NCI-H2081 treated with DMSO at 0.1 percent for 48 hours (cell line): ENCODE data around the gene RPL11.
"Not testable (repeated sequence)": the region's sequence is repeated elsewhere in the genome, so short reads cannot be mapped to it uniquely, and the experiment has no call there.

Experiments
- DNase-seq: peaks from one replicate; lab custom pipeline; 2025; lab: John Stamatoyannopoulos, UW

RPL11 gene

DNA sequence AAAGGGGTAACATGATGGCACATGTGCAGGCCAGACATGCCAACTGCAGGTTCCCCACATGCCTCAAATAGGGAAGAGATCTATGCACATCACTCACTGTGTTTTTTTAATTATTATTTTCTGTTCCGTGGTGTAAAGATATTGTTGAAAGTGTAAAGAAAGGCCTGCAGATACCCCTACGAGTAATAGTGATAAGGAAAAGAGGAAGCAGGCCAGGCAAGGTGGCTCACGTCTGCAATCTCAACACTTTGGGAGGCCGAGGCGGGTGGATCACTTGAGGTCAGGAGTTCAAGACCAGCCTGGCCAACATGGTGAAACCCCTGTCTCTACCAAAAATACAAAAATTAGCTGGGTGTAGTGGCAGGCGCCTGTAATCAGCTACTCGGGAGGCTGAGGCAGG is 6.4 kb upstream of the RPL11 start:
- not testable (repeated sequence) for DNase-seq

DNA sequence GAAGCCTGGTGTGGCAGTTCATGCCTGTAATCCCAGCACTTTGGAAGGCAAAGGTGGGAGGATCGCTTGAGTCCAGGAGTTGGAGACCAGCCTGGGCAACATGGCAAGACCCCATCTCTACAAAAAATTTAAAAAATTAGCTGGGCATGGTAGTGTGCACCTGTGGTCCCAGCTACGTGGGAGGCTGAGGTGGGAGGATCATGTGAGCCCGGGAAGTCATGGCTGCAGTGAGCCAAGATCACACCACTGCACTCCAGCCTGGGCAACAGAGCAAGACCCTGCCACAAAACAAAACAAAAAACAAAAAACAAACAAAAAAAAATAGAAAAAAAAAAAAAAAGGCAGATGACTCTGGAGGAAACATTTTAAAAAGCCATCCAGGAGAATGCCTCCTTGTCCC is 3.9 kb upstream of the RPL11 start:
- not testable (repeated sequence) for DNase-seq

DNA sequence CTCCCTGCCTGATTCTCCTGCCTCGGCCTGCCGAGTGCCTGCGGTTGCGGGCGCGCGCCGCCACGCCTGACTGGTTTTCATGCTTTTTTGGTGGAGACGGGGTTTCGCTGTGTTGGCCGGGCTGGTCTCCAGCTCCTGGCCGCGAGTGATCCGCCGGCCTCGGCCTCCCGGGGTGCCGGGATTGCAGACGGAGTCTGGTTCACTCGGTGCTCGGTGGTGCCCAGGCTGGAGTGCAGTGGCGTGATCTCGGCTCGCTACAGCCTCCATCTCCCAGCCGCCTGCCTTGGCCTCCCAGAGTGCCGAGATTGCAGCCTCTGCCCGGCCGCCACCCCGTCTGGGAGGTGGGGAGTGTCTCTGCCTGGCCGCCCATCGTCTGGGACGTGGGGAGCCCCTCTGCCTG is 3.3 kb upstream of the RPL11 start:
- DNase-seq, result not testable (repeated sequence)

DNA sequence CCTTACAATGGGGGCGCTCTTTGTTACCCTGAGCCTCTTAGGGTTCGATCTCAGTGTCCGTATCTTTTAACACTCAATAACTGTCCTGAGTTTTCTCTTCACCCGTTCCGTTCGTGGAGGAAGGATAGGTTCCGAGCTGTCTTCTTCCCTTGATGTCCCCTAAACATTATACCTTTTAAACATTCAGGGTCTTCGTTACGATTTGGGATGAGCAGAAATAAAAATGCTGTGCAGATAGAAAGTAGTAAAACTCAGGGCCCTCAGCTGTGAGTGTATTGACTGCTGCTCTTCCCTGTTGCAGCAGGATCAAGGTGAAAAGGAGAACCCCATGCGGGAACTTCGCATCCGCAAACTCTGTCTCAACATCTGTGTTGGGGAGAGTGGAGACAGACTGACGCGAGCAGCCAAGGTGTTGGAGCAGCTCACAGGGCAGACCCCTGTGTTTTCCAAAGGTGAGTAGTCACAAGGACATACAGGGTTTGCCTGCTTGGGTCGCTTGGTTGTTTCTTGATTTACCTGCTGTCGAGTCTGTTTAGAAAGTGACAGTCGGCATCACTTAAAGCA is 784 bp downstream of the RPL11 start:
- no peak for DNase-seq

DNA sequence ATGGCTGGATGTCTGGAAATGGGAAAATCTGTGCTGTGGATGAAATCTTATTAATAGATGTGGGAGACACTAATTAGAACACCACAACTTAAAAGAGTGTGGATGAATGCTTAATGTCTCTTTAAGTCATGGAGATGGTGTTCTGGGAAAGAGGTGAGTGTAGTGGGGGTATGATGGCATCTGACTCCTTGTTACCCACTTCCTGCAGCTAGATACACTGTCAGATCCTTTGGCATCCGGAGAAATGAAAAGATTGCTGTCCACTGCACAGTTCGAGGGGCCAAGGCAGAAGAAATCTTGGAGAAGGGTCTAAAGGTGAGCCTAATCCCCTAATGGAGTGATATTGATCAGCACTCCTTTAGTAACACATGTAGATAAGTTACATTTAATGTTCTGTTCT is 2.0 kb downstream of the RPL11 start:
- DNase-seq, result no peak

DNA sequence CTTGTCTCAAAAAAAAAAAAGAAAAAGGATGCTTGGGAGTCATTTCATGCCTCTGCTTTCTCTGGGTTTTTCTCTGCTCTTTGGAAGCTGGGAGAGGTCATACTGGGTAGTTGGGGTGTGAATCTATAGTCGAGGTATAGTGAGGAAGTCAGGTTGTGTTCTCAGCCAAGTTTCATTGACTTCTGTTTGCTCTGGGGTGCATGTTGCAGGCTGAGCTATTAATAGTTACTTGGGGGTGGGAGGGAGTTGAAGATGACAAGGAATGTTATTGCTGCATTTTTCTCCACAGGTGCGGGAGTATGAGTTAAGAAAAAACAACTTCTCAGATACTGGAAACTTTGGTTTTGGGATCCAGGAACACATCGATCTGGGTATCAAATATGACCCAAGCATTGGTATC is 2.8 kb downstream of the RPL11 start:
- DNase-seq, result no peak

DNA sequence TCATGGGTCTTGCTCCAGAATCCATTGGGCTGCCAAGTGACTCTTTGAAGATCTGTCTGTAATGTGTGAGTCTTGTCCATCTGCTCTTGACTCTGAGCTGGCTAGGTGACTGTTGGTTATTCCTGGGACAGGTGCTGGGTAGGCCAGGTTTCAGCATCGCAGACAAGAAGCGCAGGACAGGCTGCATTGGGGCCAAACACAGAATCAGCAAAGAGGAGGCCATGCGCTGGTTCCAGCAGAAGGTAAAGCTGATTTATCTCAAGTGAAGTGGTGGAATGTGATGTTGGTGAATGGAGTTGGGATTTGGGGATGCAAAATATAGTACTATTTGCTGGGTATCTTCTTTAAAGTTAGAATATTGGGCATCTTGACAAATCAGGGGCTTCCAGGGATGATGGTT is 4.1 kb downstream of the RPL11 start:
- no peak for DNase-seq

DNA sequence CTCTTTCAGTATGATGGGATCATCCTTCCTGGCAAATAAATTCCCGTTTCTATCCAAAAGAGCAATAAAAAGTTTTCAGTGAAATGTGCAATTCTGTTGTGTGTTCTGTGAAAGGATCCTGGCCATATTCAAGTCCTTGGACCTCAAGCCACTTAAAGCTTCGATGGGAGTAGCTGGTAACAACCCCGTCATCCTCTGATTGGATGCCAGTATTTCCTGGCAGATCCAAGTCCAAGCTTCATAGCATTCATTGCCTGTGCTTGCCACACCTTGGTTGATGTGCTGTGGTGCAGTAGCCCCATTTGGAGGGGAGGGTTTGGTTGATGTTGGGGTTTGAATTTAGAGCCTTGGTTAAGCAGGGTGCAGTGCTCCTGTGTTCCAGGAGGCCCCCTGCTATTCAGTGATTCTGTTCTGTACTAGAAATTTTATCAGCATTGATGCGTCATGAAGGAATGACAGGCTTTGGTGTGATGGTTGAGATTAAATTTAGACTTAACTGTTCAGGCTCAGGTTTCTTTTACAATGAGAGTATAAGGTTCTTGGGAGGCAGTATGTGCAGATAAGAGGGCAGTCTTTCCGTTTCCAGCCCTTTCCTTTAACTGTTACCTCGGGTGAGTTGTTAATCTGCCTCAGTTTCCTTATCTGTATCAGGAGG is 4.9 kb downstream of the RPL11 start:
- DNase-seq, result no peak

DNA sequence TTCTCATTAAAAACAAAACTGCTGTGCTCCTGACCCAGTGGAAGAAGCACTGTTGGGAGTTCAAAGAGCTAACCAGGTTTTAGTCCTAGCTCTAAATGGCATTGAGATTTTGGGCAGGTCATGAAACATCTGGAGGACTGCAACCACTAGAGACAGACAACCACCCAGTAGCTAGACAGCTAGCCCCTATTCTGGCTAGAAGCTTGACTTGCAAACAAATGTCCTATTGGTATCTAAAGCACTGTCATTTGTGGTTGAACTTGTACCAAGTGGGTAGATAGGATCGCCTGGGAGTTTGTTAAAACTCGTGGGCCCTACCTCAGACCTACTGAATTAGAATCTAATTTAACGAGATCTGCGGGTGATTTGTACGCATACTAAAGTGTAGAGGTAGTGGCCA is 6.9 kb downstream of the RPL11 start:
- no peak for DNase-seq

DNA sequence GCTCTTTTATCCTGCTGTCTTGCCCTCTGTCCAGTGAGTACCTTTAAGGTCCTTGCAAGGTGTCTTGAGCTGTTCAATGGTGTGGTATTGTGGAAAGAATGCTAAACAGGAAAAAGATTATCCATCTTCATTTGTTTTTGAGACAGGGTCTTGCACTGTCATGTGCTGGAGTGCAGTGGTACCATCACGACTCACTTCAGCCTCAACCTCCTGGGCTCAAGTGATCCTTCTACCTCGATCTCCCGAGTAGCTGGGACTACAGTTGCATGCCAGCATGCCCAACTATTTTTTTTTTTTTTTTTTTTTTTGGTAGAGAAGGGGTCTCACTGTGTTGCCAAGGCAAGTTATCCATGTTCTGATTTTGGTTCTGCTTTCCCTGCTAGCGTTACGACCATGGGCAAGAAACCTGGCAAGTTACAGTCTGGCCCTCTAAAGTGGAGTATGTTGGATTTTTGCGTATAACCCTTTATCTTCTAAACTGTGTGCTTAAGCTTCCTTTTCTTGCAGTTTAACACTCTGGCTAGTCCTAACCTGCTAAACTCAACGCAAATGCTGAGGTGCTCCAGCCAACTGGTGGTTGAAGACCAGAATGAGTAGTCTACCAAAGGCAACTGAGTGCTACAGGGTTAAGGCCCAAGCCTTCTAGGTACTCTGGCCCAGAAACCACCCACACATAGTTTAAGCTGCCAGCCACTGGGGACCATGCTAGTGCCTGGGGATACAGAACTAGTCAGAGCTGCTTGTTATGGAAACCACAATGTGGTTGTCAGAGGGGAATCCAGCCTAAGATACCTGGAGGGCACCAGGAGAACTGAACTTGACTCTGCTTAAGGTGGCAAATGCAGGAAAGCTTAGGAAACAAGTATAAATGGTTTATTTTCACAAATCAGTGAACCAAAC is 7.9 kb downstream of the RPL11 start:
- no peak for DNase-seq

DNA sequence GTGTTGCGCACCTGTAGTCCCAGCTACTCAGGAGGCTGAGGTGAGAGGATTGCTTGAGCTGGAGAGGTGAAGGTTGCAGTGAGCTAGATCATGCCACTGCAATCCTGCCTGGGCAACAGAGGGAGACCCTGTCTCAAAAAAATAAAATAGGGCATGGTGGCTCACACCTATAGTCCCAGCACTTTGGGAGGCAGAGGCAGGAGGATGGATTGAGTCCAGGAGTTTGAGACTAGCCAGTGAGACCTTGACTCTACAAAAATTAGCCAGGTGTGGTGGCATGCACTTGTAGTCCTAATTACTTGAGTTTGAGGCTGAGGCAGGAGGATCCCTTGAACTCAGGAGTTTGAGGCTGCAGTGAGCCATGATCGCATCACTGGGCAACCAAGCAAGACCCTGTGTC is 9.7 kb downstream of the RPL11 start:
- DNase-seq, result no peak

DNA sequence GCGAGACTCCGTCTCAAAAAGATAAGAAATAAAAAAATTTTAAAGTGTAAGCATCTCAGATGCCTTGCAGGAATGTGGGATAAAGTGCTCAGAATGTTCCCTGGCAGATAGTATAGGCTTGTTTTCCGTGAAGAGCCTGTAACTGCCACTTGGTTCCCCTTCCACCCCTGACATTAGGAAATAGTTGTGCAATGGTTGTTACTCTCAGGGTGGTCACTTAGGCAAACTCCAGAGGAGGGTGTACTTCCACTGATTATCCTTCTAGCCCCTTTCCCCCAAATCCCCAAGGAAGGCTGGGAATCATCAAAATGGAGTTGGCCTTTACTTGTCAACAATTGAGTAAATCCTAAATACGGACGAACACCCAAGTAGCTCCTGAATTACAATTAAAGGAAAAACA is 10.4 kb downstream of the RPL11 start:
- no peak for DNase-seq

DNA sequence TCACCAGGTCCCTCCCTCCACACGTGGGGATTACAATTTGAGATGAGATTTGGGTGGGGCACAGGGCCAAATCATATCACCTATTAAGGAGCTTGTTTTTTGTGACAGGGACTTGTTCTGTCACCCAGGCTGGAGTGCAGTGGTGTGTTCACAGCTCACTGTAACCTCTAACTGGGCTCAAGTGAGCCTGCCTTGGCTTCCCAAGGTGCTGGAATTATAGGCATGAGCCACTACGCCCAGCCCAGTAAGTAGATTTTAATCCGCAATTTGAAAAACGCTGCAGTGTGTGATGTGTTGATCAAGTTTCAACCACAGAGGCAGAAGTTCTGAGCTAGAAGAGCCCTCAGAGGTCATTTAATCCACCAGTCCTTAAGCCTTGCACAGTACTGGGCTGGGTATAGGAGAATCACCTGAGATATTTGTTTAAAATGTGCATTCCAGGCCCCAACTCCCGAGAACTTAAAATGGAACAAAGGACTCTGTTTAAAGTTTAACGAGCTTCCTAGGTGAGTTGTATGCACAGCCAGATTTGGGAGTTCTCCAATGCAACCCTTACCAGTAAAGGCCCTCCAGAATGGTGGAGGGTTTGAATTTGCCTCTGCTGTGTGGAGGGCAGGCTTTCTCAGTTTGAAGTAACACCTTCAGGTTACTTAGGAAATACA is 13.4 kb downstream of the RPL11 start:
- no peak for DNase-seq

DNA sequence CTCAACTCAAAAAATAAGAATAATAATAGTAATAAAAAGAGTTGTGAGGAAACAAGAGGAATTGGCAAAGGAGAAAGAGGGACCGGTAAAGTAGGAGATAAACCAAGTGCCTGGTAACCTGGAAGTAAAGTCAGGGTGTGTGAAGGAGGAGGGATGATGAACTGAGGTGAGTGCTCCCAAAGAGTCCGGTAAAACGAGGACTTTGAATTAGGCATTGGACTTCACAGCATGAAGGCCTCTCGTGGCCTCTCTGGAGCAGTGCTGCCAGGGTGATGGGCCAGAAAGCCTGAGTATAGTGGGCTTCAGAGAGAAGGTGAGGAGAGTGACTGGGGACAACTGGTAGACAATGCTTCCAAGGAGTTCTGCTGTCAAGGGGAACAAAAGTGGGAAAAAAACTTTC is 17.6 kb downstream of the RPL11 start:
- DNase-seq, result no peak

DNA sequence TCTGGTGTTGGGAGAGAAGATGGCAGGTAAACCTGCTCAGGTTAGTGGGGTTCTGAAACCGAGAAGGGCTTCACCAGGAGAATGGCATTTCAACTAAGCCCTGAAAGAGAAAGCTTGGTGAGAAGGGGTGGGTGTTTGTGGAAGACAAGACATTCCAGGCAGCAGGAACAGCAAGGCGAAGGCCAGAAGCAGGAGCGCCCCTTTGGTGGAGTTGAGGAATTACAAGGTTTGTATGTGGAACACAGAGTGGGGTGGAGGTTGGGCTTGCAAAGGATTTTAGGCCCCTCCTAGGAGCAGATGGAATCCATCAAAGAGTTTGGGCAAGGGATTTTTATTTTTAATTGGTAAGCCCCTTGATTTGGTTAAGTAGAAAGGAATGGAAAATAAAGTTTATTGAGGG is 26.9 kb downstream of the RPL11 start:
- no peak for DNase-seq

DNA sequence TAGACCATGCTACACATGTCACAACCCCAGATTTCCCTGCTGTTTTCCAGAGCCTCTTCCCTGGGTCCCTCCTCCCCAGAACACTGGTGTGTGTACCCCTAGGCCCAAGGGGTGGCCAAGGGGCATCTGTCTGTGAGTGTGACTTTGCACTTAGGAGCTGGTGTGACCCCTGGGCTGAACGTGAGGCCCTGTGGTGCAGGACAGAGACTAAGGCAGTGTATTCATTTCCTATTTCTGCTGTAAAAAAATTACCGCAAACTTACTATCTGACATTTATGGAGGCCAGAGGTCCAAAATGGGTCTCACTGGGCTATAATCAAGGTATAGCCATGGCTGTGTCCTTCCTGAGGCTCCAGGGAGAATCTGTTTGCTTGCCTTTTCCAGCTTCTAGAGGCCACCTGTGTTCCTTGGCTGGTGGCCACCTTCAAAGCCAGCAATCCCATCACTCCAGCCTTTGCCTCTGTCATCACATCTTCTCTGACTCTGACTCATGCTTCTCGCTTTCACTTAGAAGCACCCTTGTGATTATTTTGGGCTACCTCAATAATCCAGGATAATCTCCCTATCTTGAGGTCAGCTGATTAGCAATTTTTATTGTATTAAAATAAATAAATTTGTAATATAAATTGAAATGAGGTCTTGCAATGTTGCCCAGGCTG is 27.7 kb downstream of the RPL11 start:
- DNase-seq, result no peak

DNA sequence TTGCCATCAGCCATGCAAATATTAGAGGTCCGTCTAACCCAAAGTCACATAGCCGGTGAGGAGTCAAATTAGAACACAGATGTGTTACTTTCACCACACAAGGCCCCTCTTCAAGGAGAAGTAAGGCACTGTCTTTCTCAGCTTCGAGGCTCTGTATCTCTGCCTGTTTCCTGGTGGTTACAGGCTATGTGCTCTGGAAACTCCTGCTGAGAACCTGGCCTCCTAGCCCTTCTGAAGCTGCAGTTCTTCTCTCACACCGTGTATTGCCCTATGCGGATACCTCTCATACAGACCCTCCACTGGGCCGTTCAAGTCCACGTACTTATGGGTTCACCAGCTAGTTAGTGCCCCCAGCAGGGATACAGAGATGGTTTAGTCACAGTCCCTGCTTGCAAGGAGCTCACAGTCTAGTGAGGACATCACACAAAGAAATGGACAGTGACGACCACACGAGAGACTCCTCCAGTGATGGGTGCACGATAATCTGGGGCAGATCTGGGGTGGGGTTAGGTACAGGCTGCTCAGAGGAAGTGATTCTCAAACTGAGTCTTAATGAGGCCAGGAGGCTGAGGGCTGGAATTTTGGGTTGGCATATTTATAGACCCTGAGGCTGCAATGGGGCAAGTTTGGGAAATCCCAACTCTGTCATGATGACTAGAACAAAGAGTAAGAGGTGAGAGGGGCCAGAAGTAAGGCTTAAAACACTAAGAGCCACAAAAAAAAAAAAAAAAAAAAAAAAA is 28.8 kb downstream of the RPL11 start:
- DNase-seq, result no peak

DNA sequence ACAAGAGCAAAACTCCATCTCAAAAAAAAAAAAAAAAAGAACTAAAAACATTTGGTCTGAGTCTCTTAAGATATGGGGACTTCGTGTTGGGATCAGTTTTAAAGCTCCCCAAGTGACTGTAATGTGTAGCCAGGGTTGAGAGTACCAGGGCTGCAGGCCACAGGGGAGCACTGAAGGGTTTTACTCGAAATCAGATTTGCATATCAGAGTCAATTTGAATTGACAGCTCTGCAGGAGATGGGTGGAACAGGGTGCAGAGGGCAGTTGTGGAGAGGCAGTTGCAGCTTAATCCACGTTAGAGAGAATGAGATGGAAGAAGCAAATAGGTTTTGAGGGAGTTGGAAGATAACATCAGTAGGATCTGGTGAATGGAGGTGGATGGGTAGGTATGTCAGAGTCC is 31.0 kb downstream of the RPL11 start:
- no peak for DNase-seq

DNA sequence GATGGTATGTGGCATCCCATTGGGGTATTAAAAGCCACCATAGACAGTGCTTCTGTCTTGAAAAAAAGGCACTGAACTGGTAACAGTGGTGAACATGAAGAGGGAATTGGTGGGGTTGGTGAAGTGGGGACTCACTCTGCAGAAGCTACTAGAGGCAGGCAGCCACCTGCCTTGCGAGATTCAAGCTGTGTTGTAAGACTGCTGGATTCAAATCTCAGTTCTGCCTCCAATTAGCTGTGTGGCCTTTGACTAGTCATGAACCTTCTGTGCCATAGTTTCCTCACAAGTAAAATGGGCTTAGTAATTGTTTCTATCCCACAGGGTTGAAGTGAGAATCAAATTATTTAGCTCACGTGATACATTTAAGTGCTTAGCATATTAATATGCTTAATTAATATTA is 35.1 kb downstream of the RPL11 start:
- no peak for DNase-seq

DNA sequence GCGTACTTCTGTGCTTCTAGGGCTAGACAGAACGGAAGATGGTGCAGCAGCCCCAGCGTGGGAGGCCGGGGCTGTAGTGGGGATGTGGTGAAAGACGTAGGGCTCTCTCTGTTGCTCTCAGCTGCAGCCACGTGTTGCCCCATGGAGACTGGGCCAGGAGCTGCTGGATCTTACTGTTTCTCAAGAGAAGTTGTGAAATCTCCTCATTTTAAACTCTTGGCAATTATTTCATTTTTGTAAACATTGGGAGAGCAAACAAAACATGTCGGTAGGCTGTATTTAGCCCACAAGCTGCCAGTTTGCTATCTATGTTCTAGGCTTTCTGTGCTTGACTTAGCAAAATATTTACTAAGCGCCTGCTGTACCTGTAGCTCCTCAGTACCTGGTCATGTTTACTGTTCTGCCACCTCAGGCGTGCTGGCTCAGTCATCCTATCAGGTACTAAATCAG is 35.8 kb downstream of the RPL11 start:
- no peak for DNase-seq
